ENCODE data around the gene NPPB.

The NPPB gene

GRCh38 chr1:11838349-11839272 is 20.1 kb downstream of the NPPB start:
- DNase-seq, result peak; percentile 71

GRCh38 chr1:11837767-11838348 is 20.9 kb downstream of the NPPB start:
- in situ Hi-C loops (cut with MboI; ENCODE audit: low pct_unique_long_range_greater_than_20kb, low sequenced_read_pairs), result loop anchor here (10.0 kb wide), 1 partner anchor 57 kb away; no protein-coding TSS in a partner anchor
- DNase-seq, result no peak

More at GRCh38 chr1:11838349-11839272, 20.1 kb downstream of the NPPB start:
- in situ Hi-C loops (cut with MboI; ENCODE audit: low pct_unique_long_range_greater_than_20kb, low sequenced_read_pairs), result loop anchor here (10.0 kb wide), 1 partner anchor 56 kb away; no protein-coding TSS in a partner anchor

- DNase-seq, result no peak
Measured at GRCh38 chr1:11836955-11837766, 21.6 kb downstream of the NPPB start.

GRCh38 chr1:11835441-11836225 is 23.1 kb downstream of the NPPB start:
- in situ Hi-C loops (cut with MboI; ENCODE audit: low pct_unique_long_range_greater_than_20kb, low sequenced_read_pairs), result loop anchor here (10.0 kb wide), 1 partner anchor 59 kb away; no protein-coding TSS in a partner anchor
- DNase-seq, result no peak

More at GRCh38 chr1:11836955-11837766, 21.6 kb downstream of the NPPB start:
- in situ Hi-C loops (cut with MboI; ENCODE audit: low pct_unique_long_range_greater_than_20kb, low sequenced_read_pairs), result loop anchor here (10.0 kb wide), 1 partner anchor 58 kb away; no protein-coding TSS in a partner anchor

GRCh38 chr1:11833900-11834299 is 24.8 kb downstream of the NPPB start:
- no peak for DNase-seq
- in situ Hi-C loops (cut with MboI; ENCODE audit: low pct_unique_long_range_greater_than_20kb, low sequenced_read_pairs), result loop anchor here (10.0 kb wide), 1 partner anchor 61 kb away; no protein-coding TSS in a partner anchor

GRCh38 chr1:11833497-11833896 is 25.2 kb downstream of the NPPB start:
- no peak for DNase-seq
- in situ Hi-C loops (cut with MboI; ENCODE audit: low pct_unique_long_range_greater_than_20kb, low sequenced_read_pairs), result loop anchor here (10.0 kb wide), 1 partner anchor 61 kb away; no protein-coding TSS in a partner anchor

- no peak for DNase-seq
- in situ Hi-C loops (cut with MboI; ENCODE audit: low pct_unique_long_range_greater_than_20kb, low sequenced_read_pairs), result loop anchor here (10.0 kb wide), 1 partner anchor 63 kb away; no protein-coding TSS in a partner anchor
Measured at GRCh38 chr1:11831945-11832725, 26.6 kb downstream of the NPPB start.

GRCh38 chr1:11828511-11828910 is 30.2 kb downstream of the NPPB start:
- in situ Hi-C loops (cut with MboI; ENCODE audit: low pct_unique_long_range_greater_than_20kb, low sequenced_read_pairs), result no loop called here
- no peak for DNase-seq

- in situ Hi-C loops (cut with MboI; ENCODE audit: low pct_unique_long_range_greater_than_20kb, low sequenced_read_pairs), result no loop called here
- DNase-seq, result no peak
Measured at GRCh38 chr1:11826946-11827345, 31.8 kb downstream of the NPPB start.

GRCh38 chr1:11825131-11825530 is 33.6 kb downstream of the NPPB start:
- no peak for DNase-seq
- in situ Hi-C loops (cut with MboI; ENCODE audit: low pct_unique_long_range_greater_than_20kb, low sequenced_read_pairs), result no loop called here

GRCh38 chr1:11823366-11824137 is 35.2 kb downstream of the NPPB start:
- DNase-seq, result no peak

GRCh38 chr1:11822091-11822490 is 36.7 kb downstream of the NPPB start:
- in situ Hi-C loops (cut with MboI; ENCODE audit: low pct_unique_long_range_greater_than_20kb, low sequenced_read_pairs), result no loop called here
- DNase-seq, result no peak

More at GRCh38 chr1:11823366-11824137, 35.2 kb downstream of the NPPB start:
- in situ Hi-C loops (cut with MboI; ENCODE audit: low pct_unique_long_range_greater_than_20kb, low sequenced_read_pairs), result no loop called here

GRCh38 chr1:11817192-11817591 is 41.6 kb downstream of the NPPB start:
- no peak for DNase-seq
- in situ Hi-C loops (cut with MboI; ENCODE audit: low pct_unique_long_range_greater_than_20kb, low sequenced_read_pairs), result no loop called here

- DNase-seq, result no peak
- in situ Hi-C loops (cut with MboI; ENCODE audit: low pct_unique_long_range_greater_than_20kb, low sequenced_read_pairs), result no loop called here
Measured at GRCh38 chr1:11813021-11813420, 45.7 kb downstream of the NPPB start.
